DOHH2 (cell line): ENCODE measurements around the gene MDP1.

Experiments
- H3F3A ChIP-seq: fragments of 200-600 bp; sonication (generic), shearing (Covaris generic); 2 replicates; pipeline ENCODE4 v1.6.0; 2016; ENCODE audit warnings: antibody characterized with exemption, mild to moderate bottlenecking; ENCODE audit not compliant: control insufficient read depth, insufficient read depth
- H3K27ac ChIP-seq: fragments of 200-600 bp; sonication (generic); 2 replicates; pipeline ENCODE4 v1.5.1; 2014; ENCODE audit warnings: low read depth, mild to moderate bottlenecking, low read length, moderate library complexity
- H3K27me3 ChIP-seq: fragments of 200-600 bp; sonication (generic); 2 replicates; pipeline ENCODE4 v1.6.1; 2014; ENCODE audit warnings: mild to moderate bottlenecking, low read length, mixed read lengths; ENCODE audit not compliant: control insufficient read depth
- H3K36me3 ChIP-seq: fragments of 200-600 bp; sonication (generic); 2 replicates; pipeline ENCODE4 v1.6.1; 2014; ENCODE audit warnings: mild to moderate bottlenecking, low read length, moderate library complexity, mixed read lengths; ENCODE audit not compliant: control insufficient read depth
- H3K4me1 ChIP-seq: fragments of 200-600 bp; sonication (generic); 2 replicates; pipeline ENCODE4 v1.6.1; 2014; ENCODE audit warnings: mild to moderate bottlenecking, low read length, mixed read lengths; ENCODE audit not compliant: control insufficient read depth
- H3K4me2 ChIP-seq: fragments of 200-600 bp; sonication (generic); 2 replicates; pipeline ENCODE4 v1.6.0; 2014; ENCODE audit warnings: mild to moderate bottlenecking, low read length, moderate library complexity
- H3K4me3 ChIP-seq: fragments of 200-600 bp; sonication (generic); 2 replicates; pipeline ENCODE4 v1.5.1; 2014; ENCODE audit warnings: mild to moderate bottlenecking, low read length, mixed read lengths
- H3K79me2 ChIP-seq: fragments of 200-600 bp; sonication (generic); 2 replicates; pipeline ENCODE4 v1.6.1; 2014; ENCODE audit warnings: mild to moderate bottlenecking, low read length, mixed read lengths; ENCODE audit not compliant: control insufficient read depth
- H3K9me2 ChIP-seq: fragments of 200-600 bp; sonication (generic); replicated peaks from 2 replicates; pipeline ENCODE4 v1.6.1; 2014; ENCODE audit warnings: mild to moderate bottlenecking, low read length, mixed read lengths; ENCODE audit not compliant: control insufficient read depth
- H3K9me3 ChIP-seq: fragments of 200-600 bp; sonication (generic); 2 replicates; pipeline ENCODE4 v1.6.1; 2014; ENCODE audit warnings: antibody characterized with exemption, low read length, mixed read lengths; ENCODE audit not compliant: control insufficient read depth, insufficient read depth
- H4K20me1 ChIP-seq: fragments of 200-600 bp; sonication (generic); 2 replicates; pipeline ENCODE4 v1.6.0; 2014; ENCODE audit warnings: low read depth, mild to moderate bottlenecking, antibody characterized with exemption, low read length, moderate library complexity; ENCODE audit not compliant: control insufficient read depth, insufficient read depth
- EZH2phosphoT487 ChIP-seq: fragments of 200-600 bp; sonication (generic); IDR thresholded peaks from 2 replicates; pipeline ENCODE4 v1.6.1; 2017; ENCODE audit warnings: borderline replicate concordance, mild to moderate bottlenecking, antibody characterized with exemption, low read length, moderate library complexity, mixed read lengths
- TF ChIP-seq, protein P1 (sequence below): fragments of 200-600 bp; sonication (generic); IDR thresholded peaks from one replicate; pipeline ENCODE4 v1.5.1; 2014; ENCODE audit warnings: antibody characterized with exemption, mild to moderate bottlenecking, low read depth, low read length; ENCODE audit not compliant: poor library complexity, severe bottlenecking

Gene MDP1

DNA sequence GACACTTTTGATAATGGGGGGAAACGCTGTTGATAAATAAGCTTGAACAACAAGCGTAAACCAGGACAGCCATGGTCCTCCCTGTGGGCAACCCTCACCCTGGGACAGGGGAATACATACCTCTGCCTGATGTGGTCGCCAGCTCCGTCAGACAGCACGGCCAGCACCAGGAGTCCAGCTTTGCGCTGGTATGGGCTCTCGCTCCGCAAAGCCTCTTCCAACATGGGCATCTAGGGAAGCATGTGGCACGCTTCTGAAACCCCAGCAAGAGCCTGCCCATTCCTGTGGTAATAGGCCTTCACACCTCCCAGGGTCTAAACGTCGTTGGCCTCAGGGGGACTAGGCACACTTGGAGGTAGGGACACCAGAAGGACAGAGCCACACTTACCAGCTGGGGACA, 30.1 kb downstream of the MDP1 start:
- TF ChIP-seq, protein P1, sequence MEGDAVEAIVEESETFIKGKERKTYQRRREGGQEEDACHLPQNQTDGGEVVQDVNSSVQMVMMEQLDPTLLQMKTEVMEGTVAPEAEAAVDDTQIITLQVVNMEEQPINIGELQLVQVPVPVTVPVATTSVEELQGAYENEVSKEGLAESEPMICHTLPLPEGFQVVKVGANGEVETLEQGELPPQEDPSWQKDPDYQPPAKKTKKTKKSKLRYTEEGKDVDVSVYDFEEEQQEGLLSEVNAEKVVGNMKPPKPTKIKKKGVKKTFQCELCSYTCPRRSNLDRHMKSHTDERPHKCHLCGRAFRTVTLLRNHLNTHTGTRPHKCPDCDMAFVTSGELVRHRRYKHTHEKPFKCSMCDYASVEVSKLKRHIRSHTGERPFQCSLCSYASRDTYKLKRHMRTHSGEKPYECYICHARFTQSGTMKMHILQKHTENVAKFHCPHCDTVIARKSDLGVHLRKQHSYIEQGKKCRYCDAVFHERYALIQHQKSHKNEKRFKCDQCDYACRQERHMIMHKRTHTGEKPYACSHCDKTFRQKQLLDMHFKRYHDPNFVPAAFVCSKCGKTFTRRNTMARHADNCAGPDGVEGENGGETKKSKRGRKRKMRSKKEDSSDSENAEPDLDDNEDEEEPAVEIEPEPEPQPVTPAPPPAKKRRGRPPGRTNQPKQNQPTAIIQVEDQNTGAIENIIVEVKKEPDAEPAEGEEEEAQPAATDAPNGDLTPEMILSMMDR, result no peak
- TF ChIP-seq EZH2phosphoT487, result no peak
- Histone ChIP-seq H3K36me3 (peaks cover 79% of the 10 kb centered on the region), H4K20me1 (no peaks in the 10 kb centered on the region), H3K27ac (no peak overlapping the region), H3K4me3 (no peak overlapping the region), H3K4me2 (no peak overlapping the region), H3K4me1 (peaks cover 21% of the 10 kb centered on the region), H3K27me3 (no peaks in the 10 kb centered on the region), H3K79me2 (peaks cover 22% of the 10 kb centered on the region), H3K9me2 (no peaks in the 10 kb centered on the region), H3K9me3 (no peaks in the 10 kb centered on the region), H3F3A (peaks cover 11% of the 10 kb centered on the region)

DNA sequence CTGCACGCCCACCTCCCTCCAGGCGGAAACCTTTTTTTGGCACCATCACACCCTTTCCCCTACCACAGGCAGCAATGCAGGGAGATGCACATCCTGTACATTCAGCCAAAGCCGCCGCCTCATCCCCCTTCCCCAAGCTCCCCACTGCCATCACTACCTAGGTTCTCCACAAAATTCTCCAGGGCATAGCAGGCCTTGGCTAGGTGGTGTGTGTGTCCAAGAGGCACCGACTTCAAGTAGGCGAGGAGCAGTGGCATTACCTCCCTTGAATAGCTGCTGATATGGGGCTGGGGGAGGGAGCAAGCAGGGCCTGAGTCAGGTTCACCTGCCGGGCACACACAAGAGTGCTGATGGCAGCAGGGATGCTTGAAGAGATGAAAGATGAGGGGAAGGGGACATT, 30.8 kb downstream of the MDP1 start:
- Histone ChIP-seq H3K4me1 (peaks cover 21% of the 10 kb centered on the region), H4K20me1 (no peaks in the 10 kb centered on the region), H3K4me3 (no peak overlapping the region), H3K27ac (no peak overlapping the region), H3K9me2 (no peaks in the 10 kb centered on the region), H3K27me3 (no peaks in the 10 kb centered on the region), H3K4me2 (no peak overlapping the region), H3F3A (peaks cover 10% of the 10 kb centered on the region), H3K79me2 (peaks cover 22% of the 10 kb centered on the region), H3K9me3 (no peaks in the 10 kb centered on the region), H3K36me3 (peaks cover 81% of the 10 kb centered on the region)
- TF ChIP-seq, protein P1, result no peak
- TF ChIP-seq EZH2phosphoT487, result no peak

GRCh38 chr14:24184104-24184970, 31.5 kb downstream of the MDP1 start:
- no peaks in the 10 kb centered on the region for H3K27me3 ChIP-seq
- no peak overlapping the region for H3K4me3 ChIP-seq
- H3K36me3 ChIP-seq, result peaks cover 85% of the 10 kb centered on the region
- H3K9me2 ChIP-seq, result no peaks in the 10 kb centered on the region
- H4K20me1 ChIP-seq, result no peaks in the 10 kb centered on the region
- peaks cover 6% of the 10 kb centered on the region for H3F3A ChIP-seq
- peaks cover 19% of the 10 kb centered on the region for H3K4me1 ChIP-seq
- H3K79me2 ChIP-seq, result peaks cover 22% of the 10 kb centered on the region
- no peak for TF ChIP-seq EZH2phosphoT487
- TF ChIP-seq, protein P1, result no peak
- no peaks in the 10 kb centered on the region for H3K9me3 ChIP-seq
- no peak overlapping the region for H3K27ac ChIP-seq
- no peak overlapping the region for H3K4me2 ChIP-seq
